Measurements from ENCODE around the gene CREBL2. TPM values are rescaled to one million over a fixed set of nuclear protein-coding genes. Genes with fewer than 3 reads are reported as not detected.

CREBL2 gene
- total and polyA plus RNA-seq, 10 of the 15 experiments (the other 5 are each of a cell fraction or from before 2014, with no cell fraction given): 4.6 to 19.1 (median 13.5) TPM

- TF ChIP-seq SKIL (IDR thresholded peaks at IDR 0.05; ENCODE audit: low read depth, poor library complexity, severe bottlenecking) (peak; percentile 34), CBFB (IDR thresholded peaks at IDR 0.05; ENCODE audit: low read depth) (no peak), BCL3 (IDR thresholded peaks at IDR 0.05; ENCODE audit: borderline replicate concordance, insufficient read depth, low read depth, low read length, poor library complexity, severe bottlenecking) (no peak), MLLT1 (IDR thresholded peaks at IDR 0.05) (no peak), PRDM15 (CRISPR knock-in tag; IDR thresholded peaks at IDR 0.05) (no peak), NR2C2 (IDR thresholded peaks at IDR 0.05; ENCODE audit: borderline replicate concordance, control insufficient read depth, insufficient read length, low read depth) (no peak), ELK1 (IDR thresholded peaks at IDR 0.05; ENCODE audit: low read depth, low read length) (no peak), EP300 (IDR thresholded peaks at IDR 0.05; ENCODE audit: borderline replicate concordance in 1 of 2, control insufficient read depth in 1 of 2, low read depth in 2 of 2, low read length in 2 of 2) (no peak), ZNF274 (IDR thresholded peaks at IDR 0.05; ENCODE audit: insufficient read depth, insufficient read length) (no peak), ZNF592 (IDR thresholded peaks at IDR 0.05) (no peak), RFX5 (IDR thresholded peaks at IDR 0.05; ENCODE audit: low read depth, low read length) (no peak), RB1 (IDR thresholded peaks at IDR 0.05; ENCODE audit: borderline replicate concordance) (no peak), NR2F1 (conservative IDR thresholded peaks at IDR 0.05) (peak; percentile 61; the same call in 1 of the 2 replicates), IKZF2 (IDR thresholded peaks at IDR 0.05) (peak in 1 of 2 experiments; percentile 48; a peak in 2 of 4 replicates)
Measured at GRCh38 chr12:12691549-12691948, 79.9 kb downstream of the CREBL2 start (continued).

All from GM12878 (cell line).